Right lobe of liver (tissue), 6 donors: ENCODE results near the gene DNAJC25. TPM values are rescaled to one million over a fixed set of nuclear protein-coding genes. Genes with fewer than 3 reads are reported as not detected.

Experiments
- ATAC-seq, 4 donors: fragments of 200-7000 bp; cut with Tn5 transposase; one replicate each; pipeline ENCODE4 v1.9.1; 2020; ENCODE audit warnings: mild to moderate bottlenecking in 4 of 4, moderate library complexity in 4 of 4
- DNase-seq, 3 donors: peaks; one replicate each; pipeline ENCODE4 v3.0.0-alpha.2; 2020
- H3K27ac ChIP-seq, 3 donors: fragments of 200-600 bp; one replicate each; pipeline ENCODE4 v1.8.0; 2022
- H3K27me3 ChIP-seq, 2 donors: fragments of 200-600 bp; one replicate each; pipeline ENCODE4 v1.8.0; 2022
- H3K36me3 ChIP-seq, 4 donors: fragments of 200-600 bp; sonication (generic) in 1 of 4; one replicate each; pipeline versions ENCODE4 v1.5.1 to v1.8.0; 2017 to 2022; ENCODE audit warnings: control low read depth in 1 of 4
- H3K4me1 ChIP-seq, 4 donors: fragments of 200-600 bp; sonication (generic) in 1 of 4; one replicate each; pipeline versions ENCODE4 v1.5.1 to v1.8.0; 2017 to 2022; ENCODE audit warnings: control low read depth in 1 of 4
- H3K4me3 ChIP-seq, 3 donors: fragments of 200-600 bp; one replicate each; pipeline ENCODE4 v1.8.0; 2022
- H3K9me3 ChIP-seq, 4 donors: fragments of 200-600 bp; sonication (generic) in 1 of 4; one replicate each; pipeline versions ENCODE4 v1.5.1 to v1.8.0; 2017 to 2022; ENCODE audit warnings: control low read depth in 1 of 4
- CTCF ChIP-seq, 4 donors: fragments of 200-600 bp in 3 of 4; fragments of 450-650 bp in 1 of 4; IDR thresholded peaks; one replicate each; pipeline versions ENCODE4 v1.5.1 to v1.8.0; 2016 to 2022; ENCODE audit warnings: antibody characterized with exemption in 4 of 4, mild to moderate bottlenecking in 2 of 4
- POLR2A ChIP-seq: fragments of 450-650 bp; IDR thresholded peaks from one replicate; pipeline ENCODE4 v1.6.1; 2017; ENCODE audit warnings: antibody characterized with exemption, mild to moderate bottlenecking
- WGBS: methylation state at CpG from one replicate; pipeline ENCODE4 v1.1.6; 2018; ENCODE audit warnings: low coverage, low lambda C conversion rate; ENCODE audit not compliant: insufficient coverage; ENCODE audit errors: missing lambda C conversion rate; 5-methylcytosine and 5-hydroxymethylcytosine counted together
- intact Hi-C, 2 donors: fragments of 100-400 bp; cut with DNase I; formaldehyde crosslinking; loops; one replicate each; pipeline versions ENCODE4 v1.11.2 to v1.14.1; 2022
- long read RNA-seq: library from polyadenylated mRNA; unstranded; transcript quantifications from one replicate; pipeline ENCODE4 v2.0.0, GENCODE V29; 2019
- total RNA-seq, 6 experiments: library from RNA; depleted of rRNA in 2 of 6; stranded (reverse); fragments of >200 nt in 2 of 6; fragmentation: NEBNext Ultra II Directional in 3 of 6; extraction: Animal tissue kit (Norgen Biotek cat#: 25700) in 3 of 6; gene quantifications; one replicate each; pipeline versions ENCODE4 v1.1.0 to v1.2.4, GENCODE V29; 2016 to 2023
- donor health status: DM: no; HTN: yes; CAD: no.
- donor health status: DM: no; HTN: no; CAD: no.
- donor health status: DM: no; HTN: no; CAD: no.
- donor health status: DM: no; HTN: yes; CAD: no.
- donor health status: DM: no; HTN: yes; CAD: no.

DNAJC25 gene
- total RNA-seq: 10 to 100 TPM; 12.2 to 32.8 (median 18.2) TPM
- long read RNA-seq, partial matches to known transcripts: 4 of 4 reads
- long read RNA-seq, other reads (novel, unspliced or antisense): 0 of 4 reads

- TF ChIP-seq POLR2A (peak; percentile 100), CTCF (IDR thresholded peaks at IDR 0.05) (no peak)
- Histone ChIP-seq H3K9me3 (no peaks in the 10 kb centered on the region), H3K4me1 (peaks cover 0 to 38% (median 3%) of the 10 kb centered on the region in 4 donors), H3K4me3 (peak within 1 kb of the TSS; percentile 95 to 100 (median 99)), H3K27me3 (no peaks in the 10 kb centered on the region), H3K36me3 (no peaks in the 10 kb centered on the region), H3K27ac (peak within 1 kb of the TSS; percentile 91 to 98 (median 93))
- WGBS: 1% methylated on average over 23 of the region's 79 CpGs
- peak; percentile 83 to 94 (median 85) for ATAC-seq
- intact Hi-C loops: no loop called here
- peak; percentile 98 to 99 (median 99) for DNase-seq
These were observed at the start of gene DNAJC25 for GRCh38 chr9:111631214-111631971. Gene DNAJC25 (plus strand): TSS chr9:111631334. CDS start chr9:111631408, 74 bp downstream.

GRCh38 chr9:111582888-111583287 is 48.2 kb upstream of the DNAJC25 start:
- 67% methylated on average over 3 of the region's 3 CpGs for WGBS
- TF ChIP-seq CTCF (IDR thresholded peaks at IDR 0.05) (no peak), POLR2A (no peak)
- H3K4me1 ChIP-seq: peaks cover 0 to 4% (median 0%) of the 10 kb centered on the region in 4 donors

GRCh38 chr9:111586378-111586777 is 44.8 kb upstream of the DNAJC25 start:
- Histone ChIP-seq H3K4me1 (peaks cover 0 to 4% (median 0%) of the 10 kb centered on the region in 4 donors), H3K4me3 (no peak overlapping the region), H3K27me3 (no peaks in the 10 kb centered on the region), H3K27ac (no peak overlapping the region), H3K36me3 (peaks cover 0 to 87% (median 47%) of the 10 kb centered on the region in 4 donors), H3K9me3 (no peaks in the 10 kb centered on the region)
- DNase-seq (no peak), ATAC-seq (peak; percentile 7 to 37 (median 19))
- intact Hi-C loops: no loop called here
- WGBS: 93% methylated on average over 4 of the region's 5 CpGs
- no peak for TF ChIP-seq POLR2A
- no peak for TF ChIP-seq CTCF (IDR thresholded peaks at IDR 0.05)

More at GRCh38 chr9:111582888-111583287, 48.2 kb upstream of the DNAJC25 start:
- intact Hi-C loops: no loop called here
- H3K36me3 ChIP-seq: peaks cover 0 to 88% (median 54%) of the 10 kb centered on the region in 4 donors
- no peak overlapping the region for H3K27ac ChIP-seq
- no peaks in the 10 kb centered on the region for H3K9me3 ChIP-seq
- DNase-seq (peak in 1 of 3 donors; percentile 56), ATAC-seq (peak; percentile 28 to 57 (median 40))
- no peak overlapping the region for H3K4me3 ChIP-seq
- no peaks in the 10 kb centered on the region for H3K27me3 ChIP-seq

DNA sequence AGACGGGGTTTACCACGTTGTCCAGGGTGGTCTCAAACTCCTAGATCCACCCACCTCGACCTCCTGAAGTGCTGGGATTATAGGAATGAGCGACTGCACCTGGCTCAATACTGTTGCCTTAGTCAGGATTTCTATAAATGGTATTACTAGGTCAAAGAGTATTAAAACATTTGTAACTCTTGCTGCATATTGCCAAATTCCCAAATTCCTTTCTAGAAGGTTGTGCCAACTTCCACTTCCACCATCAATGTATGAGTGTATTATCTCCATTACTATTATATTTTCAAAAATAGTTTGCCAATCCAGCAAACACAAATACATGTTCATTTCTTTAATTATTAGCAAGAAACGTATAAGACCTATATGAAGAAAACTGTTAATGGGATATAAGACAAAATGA is 42.3 kb upstream of the DNAJC25 start:
- intact Hi-C loops: no loop called here
- DNase-seq: no peak
- Histone ChIP-seq H3K4me1 (peaks cover 0 to 5% (median 0%) of the 10 kb centered on the region in 4 donors), H3K27ac (peak overlapping the region in 1 of 3 donors; percentile 26), H3K27me3 (no peaks in the 10 kb centered on the region), H3K4me3 (no peak overlapping the region), H3K9me3 (no peaks in the 10 kb centered on the region), H3K36me3 (peaks cover 0 to 85% (median 45%) of the 10 kb centered on the region in 4 donors)
- no peak for TF ChIP-seq CTCF (IDR thresholded peaks at IDR 0.05)
- peak; percentile 21 for TF ChIP-seq POLR2A
- ATAC-seq: peak; percentile 4 to 42 (median 14)
- WGBS: 52% methylated on average over 4 of the region's 5 CpGs
